Stimulated activated naive CD4-positive, alpha-beta T cell (primary cell): ENCODE results near the gene FLNC.

ENCODE experiments used
- DNase-seq, 6 experiments: peaks; one replicate each; lab custom pipeline; 2025; lab: John Stamatoyannopoulos, UW

The FLNC gene

DNA sequence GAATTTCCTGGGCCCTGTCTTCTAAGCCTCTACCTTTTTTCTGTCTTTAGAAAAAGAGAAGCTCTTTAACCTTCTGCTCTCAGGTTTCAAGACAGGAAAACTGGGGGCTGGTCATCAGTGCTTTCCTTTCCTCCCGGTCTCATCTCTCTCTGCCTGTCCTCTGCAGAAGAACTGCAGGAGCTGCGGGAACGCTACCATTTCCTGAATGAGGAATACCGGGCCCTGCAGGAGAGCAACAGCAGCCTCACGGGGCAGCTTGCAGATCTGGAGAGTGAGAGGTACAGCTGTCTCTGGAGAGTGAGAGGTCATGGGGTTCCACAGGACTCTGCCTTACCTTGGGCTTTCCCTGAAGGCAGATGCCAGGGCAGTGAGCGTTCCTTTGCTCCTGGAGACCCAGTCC, 25.7 kb upstream of the FLNC start:
- no peak for DNase-seq

DNA sequence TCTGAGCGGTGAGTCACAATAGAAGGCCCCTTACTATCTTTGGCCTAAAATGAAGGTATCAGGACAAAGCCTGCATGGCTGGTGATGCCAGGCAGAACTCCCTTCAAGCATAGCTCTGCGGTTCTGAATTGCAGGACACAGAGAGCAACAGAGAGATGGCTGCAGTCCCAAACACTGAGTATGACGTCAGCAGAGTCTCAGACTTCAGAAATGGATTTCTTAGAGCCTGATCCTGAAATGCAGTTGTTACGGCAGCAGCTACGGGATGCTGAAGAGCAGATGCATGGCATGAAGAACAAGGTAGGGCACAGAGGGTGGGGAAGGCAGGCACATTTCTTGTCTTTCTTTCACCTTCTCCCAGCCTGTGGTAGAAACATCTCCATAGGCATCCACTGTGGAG, 25.0 kb upstream of the FLNC start:
- DNase-seq: no peak

DNA sequence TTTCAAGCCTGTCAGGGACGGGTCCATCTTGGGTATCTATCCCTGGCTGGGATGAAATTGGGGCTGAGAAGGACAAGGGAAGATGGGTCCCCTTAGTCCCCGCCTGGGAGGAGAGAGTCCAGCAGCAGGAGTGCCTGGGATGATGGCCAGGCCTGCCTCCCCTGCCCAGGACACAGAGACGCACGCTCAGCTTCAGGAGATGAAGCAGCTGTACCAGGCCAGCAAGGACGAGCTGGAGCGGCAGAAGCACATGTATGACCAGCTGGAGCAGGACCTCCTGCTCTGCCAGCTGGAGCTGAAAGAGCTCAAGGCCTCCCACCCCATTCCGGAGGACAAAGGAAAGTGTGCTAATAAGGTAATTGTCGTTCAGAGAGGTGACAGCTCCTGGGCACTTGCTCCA, 23.0 kb upstream of the FLNC start:
- no peak for DNase-seq

DNA sequence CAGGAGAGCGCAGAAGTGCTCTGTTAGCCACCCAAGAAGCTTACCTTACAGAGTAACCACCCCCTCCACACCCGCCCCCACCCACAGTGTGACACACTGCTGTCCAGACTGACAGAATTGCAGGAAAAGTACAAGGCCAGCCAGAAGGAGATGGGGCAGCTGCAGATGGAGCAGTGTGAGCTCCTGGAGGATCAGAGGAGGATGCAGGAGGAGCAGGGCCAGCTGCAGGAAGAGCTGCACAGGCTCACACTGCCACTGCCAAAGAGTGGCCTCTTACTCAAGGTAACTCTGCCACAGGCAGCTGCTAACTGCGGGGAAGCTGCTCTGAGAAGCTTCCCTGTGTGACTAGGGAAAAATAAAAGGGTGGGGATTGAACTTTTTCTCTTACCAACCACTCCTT, 20.8 kb upstream of the FLNC start:
- DNase-seq: no peak

DNA sequence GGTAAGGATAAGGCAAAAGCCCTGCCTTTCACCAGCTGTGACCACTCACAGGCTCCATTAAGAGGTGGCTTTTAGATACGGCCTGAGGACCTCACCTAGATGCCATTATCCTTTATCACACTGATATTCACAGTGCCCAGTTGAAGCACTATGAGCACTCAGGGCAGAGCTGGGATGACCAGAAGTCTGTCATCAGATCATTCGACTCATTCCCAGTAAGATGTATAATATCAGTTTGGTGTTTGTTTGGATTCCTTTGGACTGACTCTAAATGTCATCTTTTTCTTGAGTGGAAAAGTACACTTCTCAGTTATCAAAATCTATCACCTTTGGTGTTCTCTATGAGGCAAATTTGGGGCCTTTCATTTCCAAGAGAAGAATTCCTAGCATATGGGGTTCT, 19.7 kb upstream of the FLNC start:
- no peak for DNase-seq

DNA sequence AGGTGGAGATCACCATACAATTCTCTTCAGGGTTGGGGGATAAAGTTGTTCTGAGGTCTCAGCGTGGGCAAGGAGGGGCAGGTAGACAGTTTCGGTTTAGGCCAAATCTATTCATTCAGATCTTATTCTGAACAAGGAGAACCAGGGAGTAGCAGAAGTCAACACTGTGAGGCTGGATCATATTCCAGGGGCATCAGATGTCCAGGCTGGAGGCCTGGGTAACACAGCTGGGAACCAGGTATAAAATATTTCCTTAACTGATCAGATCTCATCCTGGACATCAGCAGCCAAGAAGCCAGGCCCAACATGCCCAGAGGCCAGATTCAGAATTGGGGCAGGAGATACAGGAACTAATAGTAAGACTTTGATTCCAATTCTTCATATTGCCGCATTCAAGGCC, 19.2 kb upstream of the FLNC start:
- no peak for DNase-seq

DNA sequence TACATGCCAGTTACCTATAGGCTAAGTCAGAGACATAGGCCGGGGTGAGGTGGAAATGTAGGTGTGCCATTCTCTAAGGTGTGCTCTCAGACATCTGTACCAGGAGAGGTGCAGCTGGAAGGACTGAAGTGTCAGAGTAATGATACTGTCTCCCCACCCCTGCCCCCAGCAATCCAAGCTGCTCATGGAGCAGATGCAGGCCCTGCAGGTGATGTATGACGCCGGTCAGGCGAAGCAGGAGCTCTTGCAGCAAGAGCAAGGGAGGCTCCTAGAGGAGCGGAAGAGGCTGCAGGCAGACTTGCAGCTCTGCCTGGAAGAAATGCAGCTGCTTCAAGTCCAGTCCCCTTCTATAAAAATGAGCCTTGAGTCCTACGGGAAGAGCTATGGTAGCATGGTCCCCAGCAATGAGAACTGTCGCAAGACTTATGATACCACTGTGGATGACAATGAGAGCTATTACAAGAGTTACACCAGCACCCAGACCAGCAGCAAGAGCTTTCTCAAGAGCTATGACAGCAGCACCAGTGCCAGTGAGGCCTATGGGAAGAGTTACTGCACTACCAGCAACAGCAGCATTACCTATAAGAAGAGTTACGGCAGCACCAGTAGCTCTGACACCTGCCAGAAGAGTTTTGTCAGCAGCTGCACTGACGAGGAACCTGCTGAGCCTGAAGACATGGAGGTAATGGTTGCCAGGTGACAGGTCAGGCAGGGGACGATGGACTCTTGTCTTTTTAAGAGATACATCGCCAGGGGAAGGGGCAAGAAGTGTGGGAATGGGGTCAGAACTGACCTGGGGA, 18.4 kb upstream of the FLNC start:
- no peak for DNase-seq

DNA sequence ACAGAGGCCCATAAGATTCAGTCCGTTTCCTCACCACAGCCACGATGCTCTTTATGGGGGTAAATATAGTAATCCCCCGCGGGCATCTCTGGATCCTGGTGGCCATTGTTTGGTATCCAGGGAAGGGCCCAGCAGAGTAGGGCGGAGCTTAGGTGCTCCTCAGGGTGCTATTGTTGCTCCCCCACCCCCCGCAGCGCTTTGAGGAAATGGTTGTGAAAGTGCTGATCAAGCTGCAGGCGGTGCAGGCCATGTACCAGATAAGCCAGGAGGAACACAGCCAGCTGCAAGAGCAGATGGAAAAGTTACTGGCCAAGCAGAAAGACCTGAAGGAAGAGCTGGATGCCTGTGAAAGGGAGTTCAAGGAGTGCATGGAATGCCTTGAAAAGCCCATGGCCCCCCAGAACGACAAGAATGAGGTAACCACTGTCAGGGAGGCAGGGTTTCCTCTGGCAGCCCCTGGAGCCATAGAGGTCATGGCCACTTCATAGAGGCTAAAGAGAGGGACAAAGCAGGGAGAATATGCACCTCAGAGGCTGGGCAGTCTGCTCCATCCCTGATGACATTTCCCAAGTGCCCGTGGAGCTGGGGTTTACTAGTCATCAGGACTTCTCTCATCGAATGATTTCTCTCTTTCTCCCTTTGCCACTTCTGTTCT, 17.6 kb upstream of the FLNC start:
- DNase-seq: no peak

DNA sequence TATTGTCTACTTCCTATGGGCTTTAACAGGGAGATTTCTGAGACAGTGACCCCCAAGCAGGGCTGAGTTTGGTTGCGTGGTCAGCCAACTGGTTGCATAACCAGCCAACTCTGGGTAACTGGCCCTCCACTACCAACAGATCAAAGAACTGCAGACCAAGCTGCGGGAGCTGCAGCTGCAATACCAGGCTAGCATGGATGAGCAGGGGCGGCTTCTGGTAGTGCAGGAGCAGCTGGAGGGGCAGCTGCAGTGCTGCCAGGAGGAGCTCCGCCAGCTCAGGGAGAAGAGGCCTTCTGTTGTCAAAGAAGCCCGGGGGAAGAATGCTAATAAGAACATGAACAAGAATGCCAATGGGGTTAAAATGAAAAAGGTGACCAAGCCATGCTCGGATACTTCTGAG, 15.7 kb upstream of the FLNC start:
- DNase-seq: no peak

DNA sequence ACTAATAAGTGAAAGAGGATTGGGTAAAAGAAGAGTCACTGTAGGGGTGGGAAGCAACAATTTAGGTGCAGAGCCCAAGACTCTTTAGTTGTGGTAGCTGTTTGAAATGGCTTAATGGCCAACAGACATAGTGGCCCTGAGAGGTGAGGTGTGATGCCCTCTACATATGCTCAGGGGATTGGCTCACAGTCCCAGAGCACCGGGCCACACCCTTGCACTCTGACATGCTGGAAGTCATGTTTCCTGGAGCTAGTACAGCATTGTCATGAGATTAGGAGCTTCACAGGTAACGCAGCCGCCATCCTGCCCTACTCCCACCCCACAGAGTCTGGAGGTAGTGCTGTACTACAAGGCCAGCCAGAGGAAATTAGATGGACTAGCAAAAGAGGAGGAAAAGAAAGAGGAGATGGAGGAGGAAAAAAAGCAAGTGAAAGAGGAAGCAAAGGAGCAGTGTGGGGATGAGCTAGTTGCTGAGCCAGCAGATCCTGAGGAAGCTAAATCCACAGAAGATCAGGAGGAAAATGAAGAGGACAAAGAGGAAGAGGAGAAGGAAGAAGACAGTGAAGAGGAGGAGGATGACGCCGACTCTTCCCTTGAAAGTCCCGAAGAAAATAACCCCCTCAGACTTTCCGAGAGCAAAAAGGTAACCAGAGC, 14.8 kb upstream of the FLNC start:
- DNase-seq: no peak

DNA sequence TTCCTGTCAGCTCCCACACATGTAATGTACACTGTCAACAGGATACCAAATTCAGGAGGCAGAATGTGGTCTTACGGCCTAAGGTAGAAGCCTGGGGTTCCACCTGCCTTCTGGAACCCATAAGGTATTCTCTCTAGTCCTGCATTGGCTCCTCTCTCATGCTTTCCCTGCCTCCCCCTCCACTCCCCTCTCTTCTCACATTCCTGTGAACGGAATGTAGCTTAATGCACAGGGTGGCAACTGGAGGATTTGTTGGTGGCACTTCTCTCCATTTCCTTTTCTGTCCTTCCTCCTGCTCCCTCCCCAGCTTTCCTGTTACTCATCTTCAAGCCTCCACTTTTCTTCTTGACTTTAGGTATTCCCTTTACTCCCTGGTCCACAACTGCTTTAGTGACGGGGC, 11.5 kb upstream of the FLNC start:
- DNase-seq: no peak

DNA sequence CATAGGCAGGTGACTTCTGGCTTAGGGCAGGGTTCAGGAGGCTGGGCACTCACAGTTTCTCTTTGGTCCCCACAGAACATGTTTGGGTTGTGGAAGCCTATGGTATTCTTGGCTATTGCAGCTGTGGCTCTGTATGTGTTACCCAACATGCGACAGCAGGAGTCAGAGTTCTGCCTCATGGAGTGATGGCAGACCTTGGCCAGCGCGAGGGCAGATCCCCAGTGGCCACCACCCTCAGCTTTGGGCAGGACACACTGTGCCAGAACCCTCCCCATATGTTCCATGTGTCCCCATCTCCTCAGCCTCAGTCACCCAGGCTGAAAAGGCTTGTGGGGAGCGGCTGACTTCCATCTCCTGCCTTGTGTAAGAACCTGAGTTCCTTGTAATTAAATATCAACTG, 8.5 kb upstream of the FLNC start:
- DNase-seq: no peak

DNA sequence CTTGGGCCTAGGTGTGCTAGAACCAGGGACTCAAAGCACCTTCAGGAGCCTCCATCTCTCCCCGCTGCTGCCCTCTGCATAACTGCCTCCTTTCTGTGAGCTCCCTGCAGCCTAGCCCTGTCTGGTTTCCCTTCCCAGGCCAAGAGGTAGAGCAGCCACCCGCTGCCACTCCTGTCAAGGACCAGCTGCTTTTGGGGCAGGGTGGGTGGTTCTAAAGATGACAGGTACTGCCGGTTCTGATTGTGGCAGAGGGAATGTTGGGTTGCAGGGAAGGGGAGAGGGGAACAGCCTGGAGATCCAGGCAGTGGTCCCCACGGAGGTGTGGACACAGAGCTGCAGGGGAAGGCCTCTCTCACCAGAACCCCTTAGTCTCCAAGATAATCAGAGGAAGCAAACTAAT, 3.7 kb upstream of the FLNC start:
- no peak for DNase-seq

DNA sequence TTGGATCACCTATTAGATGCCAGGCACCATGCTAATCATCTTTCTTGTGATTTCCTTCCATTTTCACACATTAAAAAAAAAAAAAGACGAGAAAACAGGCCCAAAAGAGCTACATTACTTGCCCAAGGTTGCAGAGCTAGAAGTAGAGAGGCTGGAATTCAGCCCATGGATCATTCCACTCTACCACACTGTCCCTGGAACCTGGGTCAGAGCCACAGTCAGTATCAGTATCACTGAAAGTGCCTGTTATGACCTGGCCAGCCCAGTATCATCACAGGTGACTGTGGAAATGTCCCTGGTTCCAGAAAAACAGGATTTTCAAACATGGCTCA, 3.3 kb upstream of the FLNC start:
- no peak for DNase-seq

DNA sequence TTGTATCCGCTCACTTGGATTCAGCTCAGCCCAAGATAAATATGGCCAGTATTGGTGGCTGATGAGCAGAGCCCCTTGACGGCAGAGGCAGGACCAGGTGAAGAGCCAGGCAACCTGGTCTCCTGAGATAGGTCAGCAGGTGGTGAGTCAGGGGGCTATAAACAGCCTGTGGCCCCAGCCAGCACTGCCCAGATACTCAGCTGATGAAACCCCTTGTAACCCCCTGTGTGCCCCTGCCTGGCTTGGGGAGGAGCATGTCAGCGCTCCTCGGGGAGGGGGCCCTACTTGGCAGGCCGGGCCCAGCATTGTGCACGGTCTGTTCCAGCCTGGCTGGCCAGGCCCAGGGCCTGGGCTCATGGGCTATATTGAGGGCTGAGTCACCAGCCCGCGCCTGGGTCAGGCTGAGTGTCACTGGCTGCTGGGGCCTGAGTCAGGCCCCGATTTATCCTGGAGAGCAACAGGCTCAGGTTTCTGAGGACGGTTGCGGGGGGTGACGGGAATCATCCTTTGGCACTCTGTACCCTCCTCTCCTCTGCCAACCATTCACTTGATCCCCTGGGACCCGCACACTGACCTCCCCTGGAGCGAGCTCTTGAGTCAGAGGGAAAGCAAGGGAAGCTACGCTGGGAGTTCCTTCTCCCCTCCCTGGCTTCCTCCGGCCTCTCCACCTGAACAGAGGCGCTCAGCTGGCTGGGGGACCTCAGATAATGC, 2.8 kb upstream of the FLNC start:
- no peak for DNase-seq

DNA sequence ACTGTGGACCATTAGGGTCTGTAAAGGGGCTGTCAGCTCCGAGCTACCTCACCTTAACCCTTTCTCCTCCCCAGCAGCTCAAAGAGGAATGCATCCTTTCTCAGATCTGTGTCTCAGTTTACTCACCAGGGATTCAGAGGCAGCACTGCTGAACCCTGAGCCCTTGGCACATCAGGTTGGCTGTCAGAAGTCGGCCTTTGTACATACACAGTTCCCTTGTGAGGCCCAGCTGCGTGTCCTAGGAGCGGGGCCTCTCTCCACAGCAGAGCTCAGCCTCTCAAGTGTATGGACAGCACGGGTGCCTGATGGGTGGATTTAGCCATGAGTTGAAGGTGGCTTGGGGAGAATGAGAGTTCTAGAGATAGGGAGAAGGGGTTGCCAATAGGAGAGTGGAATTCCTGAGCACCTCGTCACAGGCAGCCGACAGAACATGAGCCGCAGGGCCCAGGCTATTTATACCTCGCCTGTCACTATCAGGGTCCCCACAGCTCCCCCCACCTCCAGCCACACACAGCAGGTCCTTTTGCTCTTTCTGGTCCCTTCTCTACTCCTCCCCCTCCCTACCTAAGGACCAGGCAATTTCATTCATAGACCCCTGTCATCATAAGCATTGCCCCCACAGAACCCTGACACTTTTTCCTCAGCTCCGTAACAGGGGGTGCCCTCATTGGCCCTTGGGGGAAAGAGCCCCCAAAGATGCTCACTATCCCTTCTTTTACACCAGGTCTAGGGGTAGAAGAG, 2.1 kb upstream of the FLNC start:
- DNase-seq: no peak

DNA sequence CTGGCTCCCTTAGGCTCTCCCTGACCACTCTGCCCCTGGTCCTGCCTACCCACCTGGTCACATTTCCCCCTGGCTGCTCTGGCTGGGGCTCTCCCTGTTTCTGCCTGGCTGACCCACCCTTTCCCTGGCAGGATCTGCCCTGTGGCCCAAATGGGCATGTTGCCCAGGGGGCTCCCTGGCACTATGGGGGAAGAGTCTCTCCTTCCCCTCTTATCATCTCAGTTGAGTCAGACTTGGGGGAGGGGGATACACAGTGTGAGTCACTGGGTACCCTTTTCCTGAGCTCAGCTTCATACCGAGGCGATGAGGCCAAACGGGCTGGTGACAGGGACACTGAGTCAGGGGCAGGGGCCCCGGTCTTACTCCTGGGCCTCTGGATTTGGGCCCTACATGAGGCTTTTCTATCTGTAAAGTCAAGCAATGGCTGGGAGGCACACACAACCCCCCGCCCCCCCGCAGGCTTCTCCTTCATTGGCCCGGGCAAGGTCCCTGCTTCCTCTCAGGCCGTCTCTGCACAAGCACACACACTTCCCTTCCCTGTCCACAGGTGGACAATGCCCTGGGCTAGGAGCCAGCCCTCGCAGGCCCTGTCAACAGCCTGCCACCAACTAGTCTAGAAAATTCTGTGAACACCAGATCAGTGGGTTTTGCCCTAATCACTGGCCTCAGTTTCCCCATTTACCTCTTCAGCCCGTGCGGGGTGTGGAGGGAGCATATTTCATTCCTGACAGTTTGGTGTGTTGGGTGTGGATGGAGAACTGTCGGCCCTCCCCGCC, 627 bp upstream of the FLNC start:
- no peak for DNase-seq

DNA sequence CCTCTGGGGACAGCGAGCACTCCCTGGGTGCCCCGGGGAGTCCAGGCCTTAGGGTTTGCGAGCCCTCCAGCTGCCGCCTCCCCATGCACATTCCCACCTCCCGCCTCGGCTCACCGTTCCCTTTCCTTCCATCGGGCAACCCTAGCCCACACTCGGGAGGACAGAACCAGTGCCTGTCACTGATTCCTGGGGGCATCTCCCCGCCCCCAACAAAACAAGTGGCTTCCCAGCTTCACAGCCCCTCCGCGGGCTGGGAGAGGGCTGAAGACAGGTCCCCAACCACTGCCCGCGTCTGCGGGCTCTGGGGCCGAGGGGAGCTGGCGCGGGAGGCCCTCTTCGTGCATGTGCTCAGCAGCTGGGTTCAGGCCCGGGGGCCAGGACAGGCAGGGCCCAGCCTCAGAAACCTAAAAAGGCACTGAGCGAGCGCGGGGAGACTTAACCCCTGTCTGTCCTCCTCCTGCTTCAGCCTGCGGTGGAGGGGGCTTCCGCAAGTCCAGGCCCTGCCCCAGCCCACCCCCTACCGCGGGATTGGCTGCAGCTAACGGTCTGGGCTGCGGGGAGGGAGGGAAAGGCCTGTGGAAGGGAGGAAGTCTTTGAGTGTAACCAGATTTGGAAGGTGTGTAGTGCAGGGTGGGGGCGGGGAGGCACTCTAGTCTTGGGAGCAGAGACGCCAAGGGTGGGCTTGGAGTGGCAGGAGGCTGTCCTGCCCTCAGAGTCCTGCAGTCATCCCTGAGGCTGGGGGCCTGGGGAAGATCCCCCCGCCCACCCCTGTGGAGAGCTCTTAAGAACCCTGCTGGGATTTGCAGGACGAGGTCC, 1.2 kb downstream of the FLNC start:
- DNase-seq: peak in 3 of 6 experiments; percentile 24 to 42 (median 41)

DNA sequence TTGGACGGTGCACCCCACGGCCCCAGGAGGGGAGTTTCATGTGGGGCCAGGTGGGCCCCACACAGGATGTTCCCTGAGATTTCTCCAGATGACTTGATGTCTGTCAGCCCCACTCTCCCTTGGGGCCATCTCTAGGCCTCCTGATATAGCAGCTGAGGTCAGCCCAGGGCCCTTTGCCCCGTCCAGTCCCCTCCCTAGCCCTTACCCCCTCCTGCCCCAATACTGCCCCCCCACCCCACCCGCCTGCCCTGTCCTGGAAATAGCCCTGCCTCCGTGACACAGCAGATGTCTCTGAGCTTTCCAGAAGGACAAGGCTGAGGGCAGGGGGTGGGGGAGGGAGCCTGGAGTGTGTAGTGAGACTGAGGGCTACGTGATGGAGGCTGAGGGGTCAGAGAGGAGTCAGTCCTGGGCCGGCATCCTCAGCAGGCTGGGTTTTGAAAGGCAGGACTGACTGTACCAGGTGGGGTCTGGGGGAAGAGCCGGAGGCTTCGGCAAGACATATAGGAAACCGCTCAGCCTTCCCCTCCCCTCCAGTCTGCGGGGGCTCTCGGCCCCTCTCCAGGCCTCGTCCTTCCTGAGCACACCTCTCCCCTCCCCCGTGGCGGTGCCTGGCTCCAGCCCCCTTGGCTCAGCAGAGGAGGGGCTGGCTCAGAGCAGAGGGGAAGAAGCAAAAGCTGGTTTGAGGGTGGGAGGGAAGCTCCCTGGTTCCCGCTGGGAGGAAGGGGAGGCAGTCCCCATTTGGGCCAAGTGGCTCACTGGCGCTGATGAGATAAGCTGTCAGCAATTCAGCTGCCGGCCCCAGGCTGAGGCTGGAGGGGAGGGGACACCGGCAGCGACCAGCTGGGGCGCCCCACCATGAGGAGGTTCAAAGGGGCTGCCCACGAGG, 2.0 kb downstream of the FLNC start:
- DNase-seq: no peak

DNA sequence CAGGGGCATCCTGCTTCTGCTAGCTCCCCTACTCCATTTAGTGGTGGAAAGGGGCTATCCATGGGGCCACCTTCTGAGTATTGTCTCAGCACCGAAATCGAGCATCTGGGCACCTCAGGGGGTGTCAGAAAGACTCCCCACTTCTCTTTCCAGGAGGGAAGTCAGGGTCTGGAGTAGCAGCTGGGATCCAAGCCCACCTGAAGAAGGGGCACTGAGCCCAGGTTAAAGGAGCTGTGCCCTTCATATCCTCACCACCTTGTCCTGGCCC, 2.6 kb downstream of the FLNC start:
- no peak for DNase-seq
